ENCODE data around the gene PTPRK.

The PTPRK gene

DNA sequence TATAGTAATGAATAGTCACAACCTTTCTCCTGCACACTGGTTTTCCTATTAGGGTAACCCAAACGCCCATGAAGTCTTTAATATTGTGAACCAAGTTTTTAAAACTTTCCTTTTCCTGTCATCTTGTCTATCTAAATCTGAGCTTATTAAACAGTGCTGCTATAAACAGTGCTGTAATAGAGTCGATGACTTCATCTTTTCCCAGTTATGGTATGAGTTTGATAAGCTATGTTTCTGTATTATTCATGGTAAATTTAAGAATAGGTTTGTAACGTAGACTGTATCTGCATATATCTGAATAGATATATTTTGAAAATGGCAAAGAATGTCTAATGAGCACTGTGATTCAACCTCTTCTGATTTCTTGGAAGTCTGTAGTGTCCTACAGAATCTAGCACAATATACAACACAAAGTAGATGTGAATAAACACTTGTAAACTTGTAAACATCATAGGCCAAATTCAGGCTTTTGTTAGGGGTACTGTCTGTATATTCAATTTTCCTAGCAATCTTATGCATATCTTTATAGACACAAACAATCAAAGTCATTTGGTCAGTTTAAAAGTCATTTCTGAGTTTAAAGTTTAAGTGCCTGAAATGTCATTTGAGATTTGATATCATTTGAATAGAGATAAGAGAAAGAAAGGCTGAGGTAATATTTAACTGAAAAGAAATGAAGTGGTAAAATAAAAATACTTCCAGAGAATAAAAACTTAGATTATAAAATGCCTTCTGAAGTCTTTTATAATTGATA lies 155.5 kb downstream of the PTPRK start:
- DNase-seq: no peak
- Histone ChIP-seq H3K4me3 (ENCODE audit: low read depth, low read length) (no peak overlapping the region), H3K9me3 (ENCODE audit: severe bottlenecking) (no peaks in the 10 kb centered on the region), H3K27ac (no peak overlapping the region), H3K27me3 (ENCODE audit: insufficient read depth, low read depth, severe bottlenecking) (no peaks in the 10 kb centered on the region), H3K36me3 (no peaks in the 10 kb centered on the region)
- no peak for TF ChIP-seq CTCF (IDR thresholded peaks at IDR 0.05; ENCODE audit: low read depth, low read length)

DNA sequence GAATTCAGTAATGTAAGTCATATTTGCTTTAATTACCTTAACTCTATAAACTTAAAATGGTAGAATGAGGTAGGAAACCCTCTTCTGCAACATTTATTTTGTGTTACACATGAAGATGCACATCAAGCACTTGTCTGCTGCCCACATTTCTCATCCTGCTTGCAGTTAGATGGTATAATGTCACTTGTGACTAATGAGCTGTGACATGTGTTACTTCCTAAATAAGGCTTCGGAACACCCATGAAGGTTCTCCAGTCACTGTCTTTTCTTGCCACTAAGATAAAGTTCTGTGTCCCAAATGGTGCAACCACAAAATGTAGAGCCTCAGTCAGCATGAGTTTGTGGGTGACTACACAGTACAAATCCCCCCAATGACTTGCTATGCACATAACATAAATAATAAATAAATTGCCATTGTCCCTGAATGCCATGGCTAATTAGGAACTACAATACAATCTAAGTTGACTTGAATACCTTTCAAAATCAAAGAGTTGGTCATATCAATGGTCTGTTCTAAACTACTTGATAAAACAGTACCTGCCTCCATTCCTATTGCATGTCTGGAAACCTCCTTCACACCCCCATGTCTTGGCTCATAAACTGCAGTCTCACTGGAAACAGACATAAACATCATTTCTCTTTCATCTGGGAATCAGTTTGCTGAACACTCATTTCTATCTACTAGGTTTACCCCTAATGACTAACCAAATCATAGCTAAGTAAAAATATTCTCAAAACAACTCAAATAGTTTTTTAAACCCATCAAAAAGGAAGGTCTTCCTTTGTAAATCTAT lies 157.2 kb downstream of the PTPRK start:
- Histone ChIP-seq H3K27ac (no peak overlapping the region), H3K36me3 (no peaks in the 10 kb centered on the region), H3K9me3 (ENCODE audit: severe bottlenecking) (no peaks in the 10 kb centered on the region), H3K4me3 (ENCODE audit: low read depth, low read length) (no peak overlapping the region), H3K27me3 (ENCODE audit: insufficient read depth, low read depth, severe bottlenecking) (no peaks in the 10 kb centered on the region)
- DNase-seq: no peak
- no peak for TF ChIP-seq CTCF (IDR thresholded peaks at IDR 0.05; ENCODE audit: low read depth, low read length)

GRCh38 chr6:128361378-128361777 lies 159.0 kb downstream of the PTPRK start:
- Histone ChIP-seq H3K36me3 (no peaks in the 10 kb centered on the region), H3K27me3 (ENCODE audit: insufficient read depth, low read depth, severe bottlenecking) (no peaks in the 10 kb centered on the region), H3K9me3 (ENCODE audit: severe bottlenecking) (no peaks in the 10 kb centered on the region), H3K27ac (no peak overlapping the region), H3K4me3 (ENCODE audit: low read depth, low read length) (no peak overlapping the region)
- TF ChIP-seq CTCF (IDR thresholded peaks at IDR 0.05; ENCODE audit: low read depth, low read length): no peak
- DNase-seq: no peak

DNA sequence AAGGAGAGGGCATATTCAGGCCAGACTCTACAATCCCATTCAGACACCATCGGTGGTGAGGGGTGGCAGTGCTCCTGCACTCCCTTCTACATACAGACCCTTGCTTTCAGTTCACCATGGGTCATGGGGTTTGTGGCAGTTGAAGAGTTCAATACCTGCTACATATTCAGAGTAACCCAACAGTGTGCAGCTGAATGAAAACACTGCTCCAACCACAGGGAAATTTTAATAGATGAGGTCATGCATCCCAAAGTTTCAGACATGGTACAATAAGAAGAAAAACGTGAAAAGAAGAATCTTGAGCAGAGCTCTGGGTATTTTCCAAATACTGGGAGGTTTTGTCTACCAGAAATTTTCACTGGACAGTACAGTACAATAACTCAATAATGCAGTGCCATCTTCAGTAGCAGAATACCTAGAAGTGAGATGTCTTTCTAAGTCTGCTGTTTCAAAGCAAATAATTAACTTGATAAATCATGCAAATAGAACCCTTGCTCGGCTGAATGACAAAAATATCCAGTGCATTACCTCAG lies 162.1 kb downstream of the PTPRK start:
- H3K27me3 ChIP-seq (ENCODE audit: insufficient read depth, low read depth, severe bottlenecking): no peaks in the 10 kb centered on the region
- no peak overlapping the region for H3K4me3 ChIP-seq (ENCODE audit: low read depth, low read length)
- DNase-seq: no peak
- H3K27ac ChIP-seq: no peak overlapping the region
- no peaks in the 10 kb centered on the region for H3K36me3 ChIP-seq
- no peak for TF ChIP-seq CTCF (IDR thresholded peaks at IDR 0.05; ENCODE audit: low read depth, low read length)
- H3K9me3 ChIP-seq (ENCODE audit: severe bottlenecking): no peaks in the 10 kb centered on the region

- no peaks in the 10 kb centered on the region for H3K27me3 ChIP-seq (ENCODE audit: insufficient read depth, low read depth, severe bottlenecking)
- H3K27ac ChIP-seq: no peak overlapping the region
- H3K9me3 ChIP-seq (ENCODE audit: severe bottlenecking): no peaks in the 10 kb centered on the region
- no peak overlapping the region for H3K4me3 ChIP-seq (ENCODE audit: low read depth, low read length)
- H3K36me3 ChIP-seq: no peaks in the 10 kb centered on the region
- DNase-seq: no peak
- TF ChIP-seq CTCF (IDR thresholded peaks at IDR 0.05; ENCODE audit: low read depth, low read length): no peak
Measured at GRCh38 chr6:128357392-128358130, 162.8 kb downstream of the PTPRK start.
